ENCODE data around the gene RBBP9. TPM values are rescaled to one million over a fixed set of nuclear protein-coding genes. Genes with fewer than 3 reads are reported as not detected.

Gene RBBP9
- total RNA-seq, 4 donors from 2014 or later = 17.7 to 32.9 (median 19.1) TPM

GRCh38 chr20:18496042-18496441 lies 983 bp downstream of the RBBP9 start:
- Histone ChIP-seq H3K4me3 (peak overlapping the region; percentile 72), H3K27me3 (no peaks in the 10 kb centered on the region), H3K27ac (no peak overlapping the region), H3K36me3 (peaks cover 13% of the 10 kb centered on the region), H3K9me3 (no peaks in the 10 kb centered on the region), H3K4me1 (peaks cover 12% of the 10 kb centered on the region)
- no peak for TF ChIP-seq POLR2A (IDR thresholded peaks at IDR 0.05)
- no peak for TF ChIP-seq POLR2AphosphoS5 (IDR thresholded peaks at IDR 0.05)
- TF ChIP-seq EP300 (IDR thresholded peaks at IDR 0.05) = no peak
- WGBS = 16% methylated on average over 7 of the region's 7 CpGs
- no peak for DNase-seq (ENCODE audit: low spot score in 2 of 2)

GRCh38 chr20:18488301-18488700 lies 8.7 kb downstream of the RBBP9 start:
- H3K27me3 ChIP-seq = no peaks in the 10 kb centered on the region
- 97% methylated on average over 3 of the region's 3 CpGs for WGBS
- no peak for TF ChIP-seq CTCF (IDR thresholded peaks at IDR 0.05)
- TF ChIP-seq EP300 (IDR thresholded peaks at IDR 0.05) = no peak
- TF ChIP-seq POLR2AphosphoS5 (IDR thresholded peaks at IDR 0.05) = no peak
- no peak for TF ChIP-seq POLR2A (IDR thresholded peaks at IDR 0.05)
- H3K27ac ChIP-seq = no peak overlapping the region
- peaks cover 60% of the 10 kb centered on the region for H3K36me3 ChIP-seq
- no peak for DNase-seq (ENCODE audit: low spot score in 2 of 2)
- H3K4me3 ChIP-seq = no peak overlapping the region
- H3K9me3 ChIP-seq = no peaks in the 10 kb centered on the region
- H3K4me1 ChIP-seq = no peaks in the 10 kb centered on the region

GRCh38 chr20:18481596-18481995 lies 15.4 kb downstream of the RBBP9 start:
- peaks cover 79% of the 10 kb centered on the region for H3K36me3 ChIP-seq
- no peak for DNase-seq (ENCODE audit: low spot score in 2 of 2)
- 99% methylated on average over 4 of the region's 4 CpGs for WGBS

GRCh38 chr20:18477821-18478220 lies 19.2 kb downstream of the RBBP9 start:
- Histone ChIP-seq H3K27ac (no peak overlapping the region), H3K27me3 (no peaks in the 10 kb centered on the region), H3K9me3 (no peaks in the 10 kb centered on the region), H3K4me1 (no peaks in the 10 kb centered on the region), H3K4me3 (no peak overlapping the region), H3K36me3 (peaks cover 85% of the 10 kb centered on the region)
- TF ChIP-seq CTCF (IDR thresholded peaks at IDR 0.05) = no peak
- no peak for TF ChIP-seq POLR2AphosphoS5 (IDR thresholded peaks at IDR 0.05)
- no peak for TF ChIP-seq POLR2A (IDR thresholded peaks at IDR 0.05)
- TF ChIP-seq EP300 (IDR thresholded peaks at IDR 0.05) = no peak
- 68% methylated on average over 1 of the region's 1 CpG for WGBS
- DNase-seq (ENCODE audit: low spot score in 2 of 2) = no peak

More at GRCh38 chr20:18481596-18481995, 15.4 kb downstream of the RBBP9 start:
- TF ChIP-seq POLR2A (IDR thresholded peaks at IDR 0.05) (no peak), CTCF (IDR thresholded peaks at IDR 0.05) (no peak), EP300 (IDR thresholded peaks at IDR 0.05) (no peak), POLR2AphosphoS5 (IDR thresholded peaks at IDR 0.05) (no peak)
- H3K4me1 ChIP-seq = no peaks in the 10 kb centered on the region
- no peaks in the 10 kb centered on the region for H3K27me3 ChIP-seq
- H3K27ac ChIP-seq = no peak overlapping the region
- H3K4me3 ChIP-seq = no peak overlapping the region
- H3K9me3 ChIP-seq = no peaks in the 10 kb centered on the region

GRCh38 chr20:18477218-18477617 lies 19.8 kb downstream of the RBBP9 start:
- no peak overlapping the region for H3K4me3 ChIP-seq
- WGBS = 85% methylated on average over 1 of the region's 1 CpG
- H3K27ac ChIP-seq = no peak overlapping the region
- no peaks in the 10 kb centered on the region for H3K9me3 ChIP-seq
- peaks cover 81% of the 10 kb centered on the region for H3K36me3 ChIP-seq
- TF ChIP-seq EP300 (IDR thresholded peaks at IDR 0.05) (no peak), POLR2A (IDR thresholded peaks at IDR 0.05) (no peak), CTCF (IDR thresholded peaks at IDR 0.05) (no peak), POLR2AphosphoS5 (IDR thresholded peaks at IDR 0.05) (no peak)
- H3K4me1 ChIP-seq = no peaks in the 10 kb centered on the region
- no peaks in the 10 kb centered on the region for H3K27me3 ChIP-seq
- DNase-seq (ENCODE audit: low spot score in 2 of 2) = no peak

Data from suprapubic skin (tissue), 4 donors.